SK-N-SH (cell line): ENCODE measurements around the gene ZNRF1. TPM values are rescaled to one million over a fixed set of nuclear protein-coding genes. Genes with fewer than 3 reads are reported as not detected.

Experiments used
- CTCF ChIA-PET: fragments of 300-600, 350-600 bp; formaldehyde crosslinking; extraction: SDS; loops from one replicate; lab custom pipeline; 2021; lab: Yijun Ruan, JAX
- POLR2A ChIA-PET: fragments of 350-600 bp; sonication (Branson Sonifier 250); formaldehyde crosslinking; extraction: SDS; loops from one replicate; lab custom pipeline; 2020; ENCODE audit warnings: antibody characterized with exemption, inconsistent platforms; lab: Yijun Ruan, JAX
- DNase-seq: peaks from one replicate; pipeline ENCODE4 v3.0.0; 2012
- H2AFZ ChIP-seq: fragments of 200-600 bp; sonication (generic); 2 replicates; pipeline ENCODE4 v1.8.1; 2016; ENCODE audit warnings: antibody characterized with exemption, mild to moderate bottlenecking, low read depth
- H3F3A ChIP-seq: fragments of 200-600 bp; sonication (generic); replicated peaks from 2 replicates; pipeline ENCODE3; 2016; ENCODE audit warnings: antibody characterized with exemption, mild to moderate bottlenecking; ENCODE audit not compliant: insufficient read depth
- H3K27ac ChIP-seq, 2 experiments: fragments of 200-500 bp in 1 of 2; fragments of 200-600 bp in 1 of 2; sonication (Bioruptor generic) in 1 of 2; sonication (generic), shearing (Covaris generic) in 1 of 2; 2 replicates each; pipeline versions ENCODE4 v1.5.1 to v1.6.1; 2014 to 2016; ENCODE audit warnings: low read depth in 2 of 2, inconsistent platforms in 1 of 2, low read length in 1 of 2, mild to moderate bottlenecking in 1 of 2, mixed read lengths in 1 of 2
- H3K27me3 ChIP-seq: fragments of 200-600 bp; sonication (generic), shearing (Covaris generic); 2 replicates; pipeline ENCODE4 v1.6.1; 2016; ENCODE audit warnings: mixed run types; ENCODE audit not compliant: insufficient read depth
- H3K36me3 ChIP-seq, 2 experiments: fragments of 200-500 bp in 1 of 2; fragments of 200-600 bp in 1 of 2; sonication (Bioruptor generic) in 1 of 2; sonication (generic) in 1 of 2; replicated peaks in 1 of 2; 2 replicates each; pipeline versions ENCODE3 to v1.5.1; 2014 to 2016; ENCODE audit warnings: low read length in 1 of 2, mild to moderate bottlenecking in 1 of 2; ENCODE audit not compliant: insufficient read depth in 2 of 2, control insufficient read depth in 1 of 2
- H3K4me1 ChIP-seq, 2 experiments: fragments of 200-500 bp in 1 of 2; fragments of 200-600 bp in 1 of 2; sonication (Bioruptor generic) in 1 of 2; sonication (generic), shearing (Covaris generic) in 1 of 2; 2 replicates each; pipeline versions ENCODE4 v1.5.1 to v1.6.1; 2014 to 2016; ENCODE audit warnings: low read depth in 1 of 2, low read length in 1 of 2, mixed run types in 1 of 2; ENCODE audit not compliant: insufficient read depth in 2 of 2, control insufficient read depth in 1 of 2
- H3K4me2 ChIP-seq: fragments of 200-600 bp; sonication (generic), shearing (Covaris generic); 2 replicates; pipeline ENCODE4 v1.6.1; 2017; ENCODE audit warnings: mixed run types
- H3K4me3 ChIP-seq, 2 experiments: fragments of 200-500 bp in 1 of 2; fragments of 200-600 bp in 1 of 2; sonication (Bioruptor generic) in 1 of 2; sonication (generic), shearing (Covaris generic) in 1 of 2; 2 replicates each; pipeline versions ENCODE4 v1.5.1 to v1.8.1; 2014 to 2016; ENCODE audit warnings: low read depth in 2 of 2, inconsistent platforms in 1 of 2, low read length in 1 of 2, mild to moderate bottlenecking in 1 of 2, mixed read lengths in 1 of 2, moderate library complexity in 1 of 2
- H3K79me2 ChIP-seq: fragments of 200-600 bp; sonication (generic); 2 replicates; pipeline ENCODE4 v1.8.1; 2017; ENCODE audit warnings: mild to moderate bottlenecking; ENCODE audit not compliant: insufficient read depth
- H3K9ac ChIP-seq: fragments of 200-600 bp; sonication (generic); 2 replicates; pipeline ENCODE4 v1.6.1; 2017; ENCODE audit warnings: mixed run types
- H3K9me2 ChIP-seq: fragments of 200-600 bp; sonication (generic); 2 replicates; pipeline ENCODE4 v1.6.1; 2017; ENCODE audit warnings: mixed run types
- H3K9me3 ChIP-seq: fragments of 200-600 bp; sonication (generic); 2 replicates; pipeline ENCODE4 v1.6.1; 2017; ENCODE audit warnings: mixed run types, mild to moderate bottlenecking, moderate library complexity
- H4K20me1 ChIP-seq: fragments of 200-600 bp; sonication (generic); 2 replicates; pipeline ENCODE4 v1.6.1; 2017; ENCODE audit warnings: mild to moderate bottlenecking, mixed run types; ENCODE audit not compliant: insufficient read depth
- CHD2 ChIP-seq: fragments of 150-350 bp; IDR thresholded peaks from 2 replicates; pipeline ENCODE4 v1.6.1; 2018; ENCODE audit warnings: low read length; ENCODE audit not compliant: partially characterized antibody
- EP300 ChIP-seq, 2 experiments: IDR thresholded peaks; 2 replicates each; pipeline versions ENCODE4 v1.4.0 to v1.6.1; 2012; ENCODE audit warnings: borderline replicate concordance in 1 of 2, low read depth in 1 of 2, low read length in 1 of 2
- FOSL2 ChIP-seq: IDR thresholded peaks from 2 replicates; pipeline ENCODE4 v1.4.0; 2012; ENCODE audit warnings: low read depth, mild to moderate bottlenecking, moderate library complexity, borderline replicate concordance
- FOXJ3 ChIP-seq: sonication (generic); formaldehyde crosslinking; IDR thresholded peaks from 2 replicates; pipeline ENCODE4 v1.5.1; 2020; ENCODE audit warnings: mild to moderate bottlenecking, missing genetic modification reagents
- FOXM1 ChIP-seq: IDR thresholded peaks from 2 replicates; pipeline ENCODE4 v1.4.0; 2012; ENCODE audit warnings: low read depth, mild to moderate bottlenecking
- GABPA ChIP-seq: IDR thresholded peaks from 2 replicates; pipeline ENCODE4 v1.4.0; 2012; ENCODE audit warnings: low read depth, mild to moderate bottlenecking
- JUND ChIP-seq: IDR thresholded peaks from 2 replicates; pipeline ENCODE4 v1.4.0; 2012
- MAX ChIP-seq: IDR thresholded peaks from 2 replicates; pipeline ENCODE4 v1.4.0; 2012; ENCODE audit warnings: low read depth
- NFIC ChIP-seq: IDR thresholded peaks from 2 replicates; pipeline ENCODE4 v1.4.0; 2012; ENCODE audit warnings: borderline replicate concordance
- PBX3 ChIP-seq: IDR thresholded peaks from 2 replicates; pipeline ENCODE4; 2012
- RAD21 ChIP-seq: IDR thresholded peaks from 2 replicates; pipeline ENCODE4 v1.6.1; 2012; ENCODE audit warnings: mild to moderate bottlenecking, low read length
- RCOR1 ChIP-seq: fragments of 150-350 bp; IDR thresholded peaks from 2 replicates; pipeline ENCODE4 v1.6.1; 2017; ENCODE audit warnings: antibody characterized with exemption, low read length
- RFX5 ChIP-seq: IDR thresholded peaks from 2 replicates; pipeline ENCODE4 v1.6.1; 2012; ENCODE audit warnings: mild to moderate bottlenecking, improper control_type of control experiment, low read length
- RXRA ChIP-seq: IDR thresholded peaks from 2 replicates; pipeline ENCODE4 v1.4.0; 2012; ENCODE audit warnings: low read depth, mild to moderate bottlenecking, borderline replicate concordance
- SMC3 ChIP-seq: IDR thresholded peaks from 2 replicates; pipeline ENCODE4 v1.6.1; 2012; ENCODE audit warnings: low read depth, low read length, improper control_type of control experiment
- TAF1 ChIP-seq: IDR thresholded peaks from 2 replicates; pipeline ENCODE4 v1.6.1; 2012; ENCODE audit warnings: low read depth, mild to moderate bottlenecking, low read length, moderate library complexity, borderline replicate concordance
- TCF12 ChIP-seq: IDR thresholded peaks from 2 replicates; pipeline ENCODE4 v1.4.0; 2012
- TEAD4 ChIP-seq: IDR thresholded peaks from 2 replicates; pipeline ENCODE4 v1.4.0; 2012; ENCODE audit warnings: mild to moderate bottlenecking, borderline replicate concordance; ENCODE audit not compliant: insufficient read depth
- USF1 ChIP-seq: IDR thresholded peaks from 2 replicates; pipeline ENCODE4 v1.4.0; 2012; ENCODE audit warnings: low read depth, borderline replicate concordance
- USF2 ChIP-seq: fragments of 150-350 bp; IDR thresholded peaks from 2 replicates; pipeline ENCODE4 v1.6.1; 2017; ENCODE audit warnings: antibody characterized with exemption, low read length, low read depth, borderline replicate concordance
- YY1 ChIP-seq: IDR thresholded peaks from 2 replicates; pipeline ENCODE4 v1.4.0; 2012; ENCODE audit warnings: low read depth, mild to moderate bottlenecking
- ZBTB33 ChIP-seq: IDR thresholded peaks from 2 replicates; pipeline ENCODE4 v1.4.0; 2012; ENCODE audit warnings: low read depth, borderline replicate concordance
- WGBS: methylation state at CpG from one replicate; pipeline ENCODE4 v1.1.6; 2017; ENCODE audit warnings: low lambda C conversion rate; 5-methylcytosine and 5-hydroxymethylcytosine counted together
- polyA plus RNA-seq, 3 experiments: library from polyadenylated mRNA; depleted of rRNA; stranded (reverse); fragments of >200 nt; gene quantifications; 2 replicates each; pipeline ENCODE4 v1.2.3, GENCODE V29; 2012

ZNRF1 gene
- polyA plus RNA-seq, 1 of the 3 experiments (the other 2 are of a cell fraction) = 23.7 TPM

GRCh38 chr16:74984194-74984528 lies 14.7 kb upstream of the ZNRF1 start:
- TF ChIP-seq RXRA = no peak
- no peak for TF ChIP-seq TCF12
- no peak for TF ChIP-seq YY1
- TF ChIP-seq TAF1 = no peak
- TF ChIP-seq FOSL2 = no peak
- TF ChIP-seq CHD2 = no peak
- TF ChIP-seq, all 33 proteins: peak for 0
- H3K4me2 ChIP-seq = peak overlapping the region; percentile 96
- H3F3A ChIP-seq = no peaks in the 10 kb centered on the region
- H4K20me1 ChIP-seq = peaks cover 5% of the 10 kb centered on the region; the same call in 1 of the 2 replicates
- no peak overlapping the region; a peak in 1 of 4 replicates for H3K27ac ChIP-seq
- H3K79me2 ChIP-seq = peaks cover 42% of the 10 kb centered on the region
- DNase-seq = no peak
- ChIA-PET CTCF (interaction anchor here (1.2 to 3.4 kb wide), 3 partner anchors 121 to 127 kb away, joined by 5 to 23 read pairs (median 9); no protein-coding TSS in a partner anchor), POLR2A (no interaction called here)
- 28% methylated on average over 13 of the region's 13 CpGs for WGBS
- peak overlapping the region; percentile 94 for H3K9ac ChIP-seq
- H3K4me1 ChIP-seq = peaks cover 0 to 9% of the 10 kb centered on the region in 2 experiments; a peak in 1 of 4 replicates
- H3K9me2 ChIP-seq = no peaks in the 10 kb centered on the region
- peak overlapping the region; percentile 76 to 95 for H3K4me3 ChIP-seq
- no peaks in the 10 kb centered on the region for H3K9me3 ChIP-seq
- peak overlapping the region; percentile 83 for H2AFZ ChIP-seq
- no peaks in the 10 kb centered on the region for H3K36me3 ChIP-seq
- H3K27me3 ChIP-seq = no peaks in the 10 kb centered on the region

GRCh38 chr16:74984529-74985296 lies 14.1 kb upstream of the ZNRF1 start, which contains the start of gene WDR59:
WDR59 (minus strand) TSS chr16:74985123; CDS start chr16:74985017, 106 bp downstream.
- ChIA-PET CTCF (interaction anchor here (1.2 to 5.2 kb wide), 4 partner anchors 13 to 126 kb away, joined by 5 to 32 read pairs (median 16); partner anchors contain the start of gene ZNRF1), POLR2A (interaction anchor here (0.6 kb wide), 2 partner anchors 11 to 136 kb away, joined by 3 read pairs; no protein-coding TSS in a partner anchor)
- Histone ChIP-seq H3K79me2 (peaks cover 39% of the 10 kb centered on the region), H3K27me3 (no peaks in the 10 kb centered on the region), H4K20me1 (peaks cover 5% of the 10 kb centered on the region; the same call in 1 of the 2 replicates), H3K4me1 (peaks cover 0 to 9% of the 10 kb centered on the region in 2 experiments; a peak in 1 of 4 replicates), H3K9ac (peak within 1 kb of the TSS; percentile 94), H3K27ac (peak within 1 kb of the TSS; percentile 38 to 71; a peak in 2 of 4 replicates), H2AFZ (peak within 1 kb of the TSS; percentile 83), H3K36me3 (no peaks in the 10 kb centered on the region), H3K9me3 (no peaks in the 10 kb centered on the region), H3F3A (no peaks in the 10 kb centered on the region), H3K4me2 (peak within 1 kb of the TSS; percentile 96), H3K4me3 (peak within 1 kb of the TSS; percentile 76 to 95), H3K9me2 (no peaks in the 10 kb centered on the region)
- DNase-seq = peak; percentile 97
- 2% methylated on average over 30 of the region's 68 CpGs for WGBS
- no peak for TF ChIP-seq TAF1
- TF ChIP-seq FOXJ3 (CRISPR knock-in tag) = no peak
- TF ChIP-seq TEAD4 = no peak
- TF ChIP-seq GABPA = peak; percentile 54
- TF ChIP-seq EP300 (IDR thresholded peaks at IDR 0.05; ENCODE audit: borderline replicate concordance in 1 of 2, low read depth in 1 of 2, low read length in 1 of 2) = no peak
- TF ChIP-seq PBX3 = no peak
- no peak; the same call in 1 of the 2 replicates for TF ChIP-seq FOSL2
- TF ChIP-seq USF1 = no peak
- TF ChIP-seq ZBTB33 = no peak; the same call in 1 of the 2 replicates
- TF ChIP-seq YY1 = no peak
- TF ChIP-seq FOXM1 = no peak
- no peak for TF ChIP-seq SMC3
- TF ChIP-seq JUND = no peak
- no peak for TF ChIP-seq USF2
- TF ChIP-seq RCOR1 = no peak
- peak; percentile 67 for TF ChIP-seq RFX5
- TF ChIP-seq RAD21 = no peak
- peak; percentile 31; the same call in 1 of the 2 replicates for TF ChIP-seq MAX
- no peak for TF ChIP-seq NFIC
